ENCODE measurements around the gene ZNF837. TPM values are rescaled to one million over a fixed set of nuclear protein-coding genes. Genes with fewer than 3 reads are reported as not detected.

ZNF837 gene
- total and polyA plus RNA-seq, 8 donors, result 1.8 to 8.5 (median 2.3) TPM; not detected in 1

- WGBS, 5 donors, result 79 to 100% (median 88%) methylated on average over 1 of the region's 1 CpG
- DNase-seq, result no peak
- Histone ChIP-seq H3K36me3 (peaks cover 11 to 33% (median 31%) of the 10 kb centered on the region in 4 donors), H3K9me3 (no peaks in the 10 kb centered on the region), H3K4me3 (no peak overlapping the region), H3K27me3 (no peaks in the 10 kb centered on the region), H3K4me1 (peaks cover 3 to 20% (median 13%) of the 10 kb centered on the region in 4 donors), H3K27ac (no peak overlapping the region)
- no peak for TF ChIP-seq POLR2AphosphoS5 (IDR thresholded peaks at IDR 0.05)
- TF ChIP-seq EP300 (IDR thresholded peaks at IDR 0.05), result no peak
- no peak for TF ChIP-seq CTCF (IDR thresholded peaks at IDR 0.05)
- no peak for TF ChIP-seq POLR2A (IDR thresholded peaks at IDR 0.05)
- intact Hi-C loops (cut with DNase I; ENCODE audit: low total_unique reads), result no loop called here
Observed at GRCh38 chr19:58332697-58333096, 48.1 kb downstream of the ZNF837 start.

- TF ChIP-seq POLR2AphosphoS5 (IDR thresholded peaks at IDR 0.05) (peak in 2 of 3 donors; percentile 59 to 68), EP300 (IDR thresholded peaks at IDR 0.05) (no peak)
- 43 to 82% (median 57%) methylated on average over 4 of the region's 4 CpGs for WGBS, 5 donors
- no peak overlapping the region for H3K4me3 ChIP-seq
- H3K9me3 ChIP-seq, result no peaks in the 10 kb centered on the region
- intact Hi-C loops (cut with DNase I; ENCODE audit: low total_unique reads), result no loop called here
- peak overlapping the region in 4 of 5 donors; percentile 32 to 68 (median 49) for H3K27ac ChIP-seq
- peaks cover 6 to 14% (median 12%) of the 10 kb centered on the region in 4 donors for H3K36me3 ChIP-seq
- H3K4me1 ChIP-seq, result peaks cover 14 to 33% (median 28%) of the 10 kb centered on the region in 4 donors
- no peaks in the 10 kb centered on the region for H3K27me3 ChIP-seq
- peak; percentile 31 to 79 for DNase-seq
Observed at GRCh38 chr19:58330458-58330857, 50.4 kb downstream of the ZNF837 start.

GRCh38 chr19:58328999-58329398, 51.8 kb downstream of the ZNF837 start:
- WGBS, 5 donors, result 67 to 81% (median 71%) methylated on average over 10 of the region's 10 CpGs
- H3K27me3 ChIP-seq, result no peaks in the 10 kb centered on the region
- no peaks in the 10 kb centered on the region for H3K36me3 ChIP-seq
- TF ChIP-seq POLR2AphosphoS5 (IDR thresholded peaks at IDR 0.05) (no peak), CTCF (IDR thresholded peaks at IDR 0.05) (no peak), POLR2A (IDR thresholded peaks at IDR 0.05) (no peak), EP300 (IDR thresholded peaks at IDR 0.05) (no peak)
- peak in 1 of 2 donors; percentile 24 for DNase-seq
- H3K9me3 ChIP-seq, result no peaks in the 10 kb centered on the region
- intact Hi-C loops (cut with DNase I; ENCODE audit: low total_unique reads), result no loop called here
- H3K27ac ChIP-seq, result no peak overlapping the region
- H3K4me3 ChIP-seq, result no peak overlapping the region
- peaks cover 14 to 39% (median 32%) of the 10 kb centered on the region in 4 donors for H3K4me1 ChIP-seq

- Histone ChIP-seq H3K4me3 (peak within 1 kb of the TSS; percentile 57 to 79 (median 67)), H3K9me3 (no peaks in the 10 kb centered on the region), H3K4me1 (peaks cover 14 to 39% (median 32%) of the 10 kb centered on the region in 4 donors), H3K27ac (peak within 1 kb of the TSS; percentile 87 to 99 (median 92)), H3K27me3 (no peaks in the 10 kb centered on the region), H3K36me3 (peaks cover 0 to 10% (median 6%) of the 10 kb centered on the region in 4 donors)
- DNase-seq, result peak; percentile 97 to 99
- intact Hi-C loops (cut with DNase I; ENCODE audit: low total_unique reads), result no loop called here
- TF ChIP-seq CTCF (IDR thresholded peaks at IDR 0.05) (peak in 1 of 7 experiments; percentile 30), POLR2AphosphoS5 (IDR thresholded peaks at IDR 0.05) (peak; percentile 58 to 83 (median 71)), POLR2A (IDR thresholded peaks at IDR 0.05) (no peak)
- 0 to 1% (median 0%) methylated on average over 31 to 62 of the region's 62 CpGs for WGBS, 5 donors
Observed at GRCh38 chr19:58326914-58327726, 53.7 kb downstream of the ZNF837 start, which contains the start of gene ZSCAN22. TSS of gene ZSCAN22 (plus strand) at chr19:58326994. CDS start at chr19:58334803, 7,809 bp downstream.

Data from stomach (tissue), 9 donors.